B cell (primary cell): ENCODE data around the gene ERN2. TPM values are rescaled to one million over a fixed set of nuclear protein-coding genes. Genes with fewer than 3 reads are reported as not detected.

Experiments used
- ATAC-seq: fragments of 200-7000 bp; cut with Tn5 transposase; one replicate; pipeline ENCODE4 v1.10.0; 2021; ENCODE audit warnings: low read depth, mild to moderate bottlenecking, moderate number of reproducible peaks, moderate library complexity
- CTCF ChIA-PET: fragments of 350-600 bp; sonication (Branson Sonifier 250); formaldehyde crosslinking; loops from one replicate; lab custom pipeline; 2021; ENCODE audit warnings: antibody characterized with exemption, inconsistent platforms; lab: Charles Lee
- POLR2A ChIA-PET: fragments of 350-600 bp; sonication (Branson Sonifier 250); formaldehyde crosslinking; loops from one replicate; lab custom pipeline; 2021; ENCODE audit warnings: antibody characterized with exemption; lab: Charles Lee
- DNase-seq: peaks from one replicate; pipeline ENCODE4 v3.0.0; 2013
- H2AFZ ChIP-seq: 2 replicates; pipeline ENCODE4 v1.6.1; 2012; ENCODE audit warnings: mild to moderate bottlenecking, low read depth, low read length; ENCODE audit not compliant: insufficient read depth, poor library complexity, severe bottlenecking
- H3K27ac ChIP-seq, 2 donors: 1 replicate in 1 of 2; 2 replicates in 1 of 2; pipeline ENCODE4 v1.5.1; 2012 to 2013; ENCODE audit warnings: low read length in 2 of 2, mild to moderate bottlenecking in 2 of 2, moderate library complexity in 1 of 2
- H3K27me3 ChIP-seq, 4 experiments: fragments of 200-600 bp in 1 of 4; sonication (generic) in 1 of 4; replicated peaks in 1 of 4; 1 replicate in 2 of 4; 2 replicates in 2 of 4; pipeline versions ENCODE4 v1.6.1 to v1.7.0; 2013 to 2016; ENCODE audit warnings: low read length in 3 of 4, mild to moderate bottlenecking in 2 of 4, mixed read lengths in 1 of 4, moderate library complexity in 1 of 4; ENCODE audit not compliant: insufficient read depth in 4 of 4, control insufficient read depth in 3 of 4; ENCODE audit errors: control extremely low read depth in 1 of 4
- H3K36me3 ChIP-seq, 2 experiments: replicated peaks in 1 of 2; 1 replicate in 1 of 2; 2 replicates in 1 of 2; pipeline versions ENCODE4 v1.6.1 to v1.7.1; 2013; ENCODE audit warnings: low read length in 1 of 2; ENCODE audit not compliant: insufficient read depth in 2 of 2, control insufficient read depth in 1 of 2; ENCODE audit errors: control extremely low read depth in 1 of 2, extremely low read depth in 1 of 2
- H3K4me1 ChIP-seq, 2 donors: fragments of 200-600 bp in 1 of 2; sonication (generic) in 1 of 2; 1 replicate in 1 of 2; 2 replicates in 1 of 2; pipeline versions ENCODE4 v1.5.1 to v1.6.1; 2013 to 2017; ENCODE audit warnings: low read length in 2 of 2; ENCODE audit not compliant: control insufficient read depth in 2 of 2, insufficient read depth in 2 of 2
- H3K4me2 ChIP-seq: replicated peaks from 2 replicates; pipeline ENCODE3; 2012; ENCODE audit warnings: mild to moderate bottlenecking, low read depth, low read length; ENCODE audit not compliant: poor library complexity, severe bottlenecking
- H3K4me3 ChIP-seq, 5 experiments: fragments of 200-600 bp in 1 of 5; sonication (generic) in 1 of 5; 1 replicate in 3 of 5; 2 replicates in 2 of 5; pipeline versions ENCODE4 v1.5.1 to v1.7.0; 2011 to 2016; ENCODE audit warnings: low read length in 4 of 5, mild to moderate bottlenecking in 4 of 5, low read depth in 2 of 5, control low read depth in 1 of 5, moderate library complexity in 1 of 5; ENCODE audit not compliant: insufficient read depth in 1 of 5; ENCODE audit errors: control extremely low read depth in 1 of 5, extremely low read depth in 1 of 5
- H3K79me2 ChIP-seq: fragments of 200-600 bp; sonication (generic); one replicate; pipeline ENCODE4 v1.6.0; 2016; ENCODE audit warnings: low read length; ENCODE audit not compliant: control insufficient read depth, insufficient read depth
- H3K9ac ChIP-seq: fragments of 200-600 bp; sonication (generic); 2 replicates; pipeline ENCODE4 v1.6.1; 2017; ENCODE audit warnings: mild to moderate bottlenecking, low read length, moderate library complexity
- H3K9me3 ChIP-seq, 3 donors: one replicate each; pipeline versions ENCODE4 v1.6.1 to v1.7.1; 2013; ENCODE audit warnings: low read length in 2 of 3; ENCODE audit not compliant: control insufficient read depth in 2 of 3, insufficient read depth in 1 of 3; ENCODE audit errors: control extremely low read depth in 1 of 3
- H4K20me1 ChIP-seq: 2 replicates; pipeline ENCODE4 v1.6.0; 2012; ENCODE audit warnings: mild to moderate bottlenecking, low read length; ENCODE audit not compliant: insufficient read depth, control insufficient read depth, poor library complexity, severe bottlenecking
- H3K27ac Mint-ChIP-seq: one replicate; pipeline ENCODE4 v1.8.0; 2021; ENCODE audit warnings: mixed read lengths
- H3K27me3 Mint-ChIP-seq: one replicate; pipeline ENCODE4 v1.8.0; 2021; ENCODE audit warnings: mixed read lengths
- H3K4me1 Mint-ChIP-seq: one replicate; pipeline ENCODE4 v1.8.0; 2021; ENCODE audit warnings: mixed read lengths
- H3K4me3 Mint-ChIP-seq: one replicate; pipeline ENCODE4 v1.8.0; 2021; ENCODE audit warnings: mixed read lengths
- H3K9me3 Mint-ChIP-seq: one replicate; pipeline ENCODE4 v1.8.0; 2022; ENCODE audit warnings: mixed read lengths; ENCODE audit not compliant: insufficient read depth
- CTCF ChIP-seq: fragments of 200-600 bp; IDR thresholded peaks from one replicate; pipeline ENCODE4 v1.8.0; 2022; ENCODE audit warnings: antibody characterized with exemption, mild to moderate bottlenecking
- EZH2 ChIP-seq: IDR thresholded peaks from 2 replicates; pipeline ENCODE4 v1.6.1; 2012; ENCODE audit warnings: borderline replicate concordance, low read depth, mild to moderate bottlenecking, moderate library complexity, low read length; ENCODE audit not compliant: insufficient read depth, poor library complexity, severe bottlenecking
- WGBS: methylation state at CpG from one replicate; pipeline ENCODE4 v1.1.5; 2013; ENCODE audit warnings: missing lambda C conversion rate; ENCODE audit not compliant: insufficient coverage; 5-methylcytosine and 5-hydroxymethylcytosine counted together
- intact Hi-C: fragments of 100-400 bp; cut with micrococcal nuclease; formaldehyde crosslinking; loops from one replicate; pipeline ENCODE4 v1.10.0; 2022
- polyA plus RNA-seq: library from polyadenylated mRNA; depleted of rRNA; stranded (reverse); fragments of >200 nt; gene quantifications from 2 replicates; pipeline ENCODE4 v1.2.3, GENCODE V29; 2012
- total RNA-seq, 2 donors: library from RNA; stranded (reverse); fragments of 120-200 nt in 1 of 2; gene quantifications; 1 replicate in 1 of 2; 2 replicates in 1 of 2; pipeline versions ENCODE4 v1.2.3 to v1.2.4, GENCODE V29; 2013 to 2022

Gene ERN2
- total and polyA plus RNA-seq, 2 donors (not counting 1 experiment from before 2014, with no cell fraction given): not detected

- peak; percentile 95 for ATAC-seq
- Histone ChIP-seq H4K20me1 (no peaks in the 10 kb centered on the region), H2AFZ (peak within 1 kb of the TSS; percentile 92), H3K4me2 (peak within 1 kb of the TSS; percentile 85), H3K27me3 (no peaks in the 10 kb centered on the region), H3K4me3 (peak within 1 kb of the TSS; percentile 89 to 100 (median 96)), H3K9me3 (no peaks in the 10 kb centered on the region), H3K36me3 (peaks cover 6 to 18% of the 10 kb centered on the region in 2 experiments), H3K27ac (peak within 1 kb of the TSS; percentile 80 to 84), H3K79me2 (peaks cover 52% of the 10 kb centered on the region), H3K9ac (peak within 1 kb of the TSS; percentile 97), H3K4me1 (peaks cover 13 to 20% of the 10 kb centered on the region in 2 donors)
- WGBS: 0% methylated on average over 54 of the region's 64 CpGs
- Mint-ChIP-seq H3K27me3 (no peaks in the 10 kb centered on the region), H3K4me3 (peak within 1 kb of the TSS; percentile 99), H3K27ac (peak within 1 kb of the TSS; percentile 98), H3K9me3 (no peaks in the 10 kb centered on the region), H3K4me1 (peaks cover 36% of the 10 kb centered on the region)
- ChIA-PET CTCF (interaction anchor here (1.2 to 1.5 kb wide), 2 partner anchors 44 to 84 kb away, joined by 5 read pairs; partner anchors contain the start of genes NDUFAB1 and UBFD1), POLR2A (interaction anchor here (0.5 kb wide), 1 partner anchor 163 kb away, joined by 5 read pairs; no protein-coding TSS in a partner anchor)
- no peak for TF ChIP-seq EZH2
- TF ChIP-seq CTCF: no peak
- DNase-seq: peak; percentile 91
- intact Hi-C loops: loop anchor here (1.0 kb wide), 4 partner anchors 37 to 189 kb away; partner anchors contain the start of genes EARS2, NDUFAB1, PLK1 and UBFD1
These were observed 71.9 kb downstream of the ERN2 start, which contains the start of the genes DCTN5 and PALB2 for GRCh38 chr16:23640931-23641765. DCTN5 (plus strand) TSS chr16:23641466; CDS start chr16:23641543, 77 bp downstream. PALB2 (minus strand) TSS chr16:23641310; CDS start chr16:23641157, 153 bp downstream.
